Measurements from ENCODE around the gene RNF227. TPM values are rescaled to one million over a fixed set of nuclear protein-coding genes. Genes with fewer than 3 reads are reported as not detected.

Gene RNF227
- total RNA-seq, 3 donors from 2014 or later, result 4.7 to 5.5 (median 5.0) TPM

GRCh38 chr17:7915179-7915610 is 894 bp downstream of the RNF227 start:
- peaks cover 26% of the 10 kb centered on the region for H3K4me1 Mint-ChIP-seq (ENCODE audit: low read depth)
- peaks cover 12% of the 10 kb centered on the region for H3K36me3 Mint-ChIP-seq (ENCODE audit: insufficient read depth)
- DNase-seq, result no peak
- no peaks in the 10 kb centered on the region for H3K27me3 Mint-ChIP-seq (ENCODE audit: low read depth)
- no peaks in the 10 kb centered on the region for H3K9me3 Mint-ChIP-seq
- H3K4me3 Mint-ChIP-seq, result peak overlapping the region; percentile 89
- peak in 1 of 2 donors; percentile 6 for ATAC-seq

DNA sequence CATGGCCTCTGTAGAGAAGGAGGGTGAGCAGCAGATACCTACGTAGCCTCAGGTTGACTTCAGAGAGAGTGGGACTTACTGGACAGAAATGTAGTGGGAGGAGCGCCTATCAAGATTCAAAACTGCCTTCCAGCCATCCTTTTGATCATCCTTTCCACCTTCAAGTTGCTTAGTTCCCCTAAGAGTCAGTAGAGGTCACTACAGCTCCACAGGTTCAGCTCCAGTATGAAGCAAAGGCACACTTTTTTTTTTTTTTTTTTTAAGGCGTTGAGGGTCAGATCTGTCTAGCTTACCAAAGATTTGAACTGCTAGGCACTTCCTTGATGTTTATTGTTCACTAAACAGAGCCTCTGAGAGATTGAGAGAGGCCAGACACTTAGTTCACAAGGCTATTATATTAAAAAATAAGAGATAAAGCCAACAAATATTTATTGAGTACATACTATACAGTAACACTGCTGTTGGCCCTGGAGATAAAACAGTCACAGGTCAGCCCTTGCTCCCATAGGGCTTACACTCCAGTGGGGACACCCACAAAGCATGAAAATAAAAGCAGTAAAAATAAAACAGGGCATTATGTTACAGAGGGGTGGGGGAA is 3.1 kb downstream of the RNF227 start:
- H3K36me3 Mint-ChIP-seq (ENCODE audit: insufficient read depth), result peaks cover 29% of the 10 kb centered on the region
- no peaks in the 10 kb centered on the region for H3K9me3 Mint-ChIP-seq
- H3K27me3 Mint-ChIP-seq (ENCODE audit: low read depth), result no peaks in the 10 kb centered on the region
- H3K4me1 Mint-ChIP-seq (ENCODE audit: low read depth), result peaks cover 26% of the 10 kb centered on the region
- DNase-seq (peak; percentile 25), ATAC-seq (peak; percentile 24 to 28)
- H3K4me3 Mint-ChIP-seq, result no peak overlapping the region

- no peaks in the 10 kb centered on the region for H3K27me3 Mint-ChIP-seq (ENCODE audit: low read depth)
- peaks cover 16% of the 10 kb centered on the region for H3K4me1 Mint-ChIP-seq (ENCODE audit: low read depth)
- H3K36me3 Mint-ChIP-seq (ENCODE audit: insufficient read depth), result peaks cover 39% of the 10 kb centered on the region
- H3K4me3 Mint-ChIP-seq, result no peak overlapping the region
- H3K9me3 Mint-ChIP-seq, result no peaks in the 10 kb centered on the region
- DNase-seq, result no peak
- no peak for ATAC-seq
These were observed 5.0 kb downstream of the RNF227 start for GRCh38 chr17:7911116-7911515.

GRCh38 chr17:7910711-7911110 is 5.4 kb downstream of the RNF227 start:
- Mint-ChIP-seq H3K36me3 (ENCODE audit: insufficient read depth) (peaks cover 43% of the 10 kb centered on the region), H3K9me3 (no peaks in the 10 kb centered on the region), H3K4me1 (ENCODE audit: low read depth) (peaks cover 16% of the 10 kb centered on the region), H3K27me3 (ENCODE audit: low read depth) (no peaks in the 10 kb centered on the region), H3K4me3 (no peak overlapping the region)
- DNase-seq (no peak), ATAC-seq (no peak)

DNA sequence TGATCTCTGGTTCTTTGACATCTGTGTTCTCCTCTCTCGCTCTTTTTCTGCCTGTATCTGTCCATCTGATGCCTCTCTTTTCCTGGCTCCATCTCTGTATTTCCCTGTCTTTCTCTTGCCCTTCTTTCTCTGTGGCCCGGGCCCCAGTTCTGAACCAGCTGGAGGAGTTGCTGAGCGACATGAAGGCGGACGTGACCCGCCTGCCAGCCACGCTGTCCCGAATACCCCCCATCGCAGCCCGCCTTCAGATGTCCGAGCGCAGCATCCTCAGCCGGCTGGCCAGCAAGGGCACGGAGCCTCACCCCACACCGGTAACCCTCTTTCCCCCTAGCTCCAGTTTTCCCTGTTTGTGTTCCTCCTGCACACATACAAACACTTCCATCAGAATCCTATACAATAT is 5.8 kb downstream of the RNF227 start:
- Mint-ChIP-seq H3K4me1 (ENCODE audit: low read depth) (peaks cover 13% of the 10 kb centered on the region), H3K36me3 (ENCODE audit: insufficient read depth) (peaks cover 47% of the 10 kb centered on the region), H3K27me3 (ENCODE audit: low read depth) (no peaks in the 10 kb centered on the region), H3K9me3 (no peaks in the 10 kb centered on the region), H3K4me3 (no peak overlapping the region)
- DNase-seq, result no peak
- no peak for ATAC-seq

DNA sequence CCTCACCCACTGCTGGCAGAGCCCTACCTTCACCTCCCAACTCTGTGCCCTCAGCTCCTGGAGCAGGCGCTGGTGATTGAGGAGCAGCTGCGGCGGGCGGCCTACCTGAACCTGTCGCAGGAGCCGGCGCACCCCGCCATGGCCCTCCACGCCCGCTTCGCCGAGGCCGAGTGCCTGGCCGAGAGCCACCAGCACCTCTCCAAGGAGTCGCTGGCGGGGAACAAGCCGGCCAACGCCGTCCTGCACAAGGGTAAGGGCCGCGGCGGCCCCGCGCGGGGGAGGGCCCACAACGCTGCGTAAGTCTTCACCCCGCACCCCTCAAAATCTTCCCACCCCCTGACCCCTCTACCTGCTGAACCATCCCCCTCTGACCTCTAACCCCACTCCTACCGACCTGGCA is 7.0 kb downstream of the RNF227 start:
- Mint-ChIP-seq H3K4me3 (no peak overlapping the region), H3K36me3 (ENCODE audit: insufficient read depth) (peaks cover 55% of the 10 kb centered on the region), H3K9me3 (no peaks in the 10 kb centered on the region), H3K27me3 (ENCODE audit: low read depth) (no peaks in the 10 kb centered on the region), H3K4me1 (ENCODE audit: low read depth) (peaks cover 6% of the 10 kb centered on the region)
- DNase-seq (no peak), ATAC-seq (no peak)

- Mint-ChIP-seq H3K4me1 (ENCODE audit: low read depth) (no peaks in the 10 kb centered on the region), H3K27me3 (ENCODE audit: low read depth) (no peaks in the 10 kb centered on the region), H3K4me3 (no peak overlapping the region), H3K9me3 (no peaks in the 10 kb centered on the region), H3K36me3 (ENCODE audit: insufficient read depth) (peaks cover 72% of the 10 kb centered on the region)
- DNase-seq (no peak), ATAC-seq (no peak)
These were observed 12.7 kb downstream of the RNF227 start for GRCh38 chr17:7903154-7904103.

GRCh38 chr17:7897773-7898172 is 18.3 kb downstream of the RNF227 start:
- no peak overlapping the region for H3K4me3 Mint-ChIP-seq
- H3K4me1 Mint-ChIP-seq (ENCODE audit: low read depth), result peaks cover 9% of the 10 kb centered on the region
- peaks cover 70% of the 10 kb centered on the region for H3K36me3 Mint-ChIP-seq (ENCODE audit: insufficient read depth)
- H3K27me3 Mint-ChIP-seq (ENCODE audit: low read depth), result no peaks in the 10 kb centered on the region
- no peaks in the 10 kb centered on the region for H3K9me3 Mint-ChIP-seq
- ATAC-seq (peak; percentile 65 to 74), DNase-seq (no peak)

- peaks cover 68% of the 10 kb centered on the region for H3K36me3 Mint-ChIP-seq (ENCODE audit: insufficient read depth)
- H3K9me3 Mint-ChIP-seq, result no peaks in the 10 kb centered on the region
- H3K4me3 Mint-ChIP-seq, result no peak overlapping the region
- H3K27me3 Mint-ChIP-seq (ENCODE audit: low read depth), result no peaks in the 10 kb centered on the region
- H3K4me1 Mint-ChIP-seq (ENCODE audit: low read depth), result peaks cover 9% of the 10 kb centered on the region
- DNase-seq (no peak), ATAC-seq (no peak)
These were observed 19.0 kb downstream of the RNF227 start for GRCh38 chr17:7897090-7897489.

DNA sequence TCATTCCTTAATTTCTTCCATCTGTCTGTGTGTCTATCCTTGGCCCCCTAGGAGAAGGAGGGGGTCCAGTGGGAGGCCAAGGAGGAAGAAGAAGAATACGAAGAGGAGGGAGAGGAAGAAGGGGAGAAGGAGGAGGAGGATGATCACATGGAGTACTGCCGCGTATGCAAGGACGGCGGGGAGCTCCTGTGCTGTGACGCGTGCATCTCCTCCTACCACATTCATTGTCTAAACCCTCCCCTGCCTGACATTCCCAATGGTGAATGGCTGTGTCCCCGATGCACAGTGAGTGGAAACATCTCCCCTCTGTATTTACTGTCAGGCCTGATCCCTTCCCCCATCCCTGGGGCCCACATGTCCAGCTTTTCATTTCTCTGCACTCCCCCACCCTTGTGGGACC is 21.2 kb downstream of the RNF227 start:
- Mint-ChIP-seq H3K36me3 (ENCODE audit: insufficient read depth) (peaks cover 59% of the 10 kb centered on the region), H3K27me3 (ENCODE audit: low read depth) (no peaks in the 10 kb centered on the region), H3K4me1 (ENCODE audit: low read depth) (peaks cover 11% of the 10 kb centered on the region), H3K9me3 (no peaks in the 10 kb centered on the region), H3K4me3 (no peak overlapping the region)
- no peak for DNase-seq
- no peak for ATAC-seq

DNA sequence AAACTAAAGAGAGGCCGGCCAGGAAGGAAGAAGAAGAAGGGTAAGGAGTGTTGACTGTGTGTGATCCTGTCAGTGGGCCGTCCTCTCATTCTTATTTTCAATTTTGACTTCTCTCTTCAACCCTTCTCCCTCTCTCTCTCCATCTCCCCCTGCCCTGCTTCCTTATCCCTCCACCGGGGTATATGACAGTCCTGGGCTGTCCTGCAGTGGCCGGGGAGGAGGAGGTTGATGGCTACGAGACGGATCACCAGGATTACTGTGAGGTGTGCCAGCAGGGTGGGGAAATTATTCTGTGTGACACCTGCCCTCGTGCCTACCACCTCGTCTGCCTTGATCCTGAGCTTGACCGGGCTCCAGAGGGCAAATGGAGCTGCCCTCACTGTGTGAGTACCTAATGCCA is 21.9 kb downstream of the RNF227 start:
- Mint-ChIP-seq H3K27me3 (ENCODE audit: low read depth) (no peaks in the 10 kb centered on the region), H3K9me3 (no peaks in the 10 kb centered on the region), H3K4me1 (ENCODE audit: low read depth) (peaks cover 11% of the 10 kb centered on the region), H3K4me3 (no peak overlapping the region), H3K36me3 (ENCODE audit: insufficient read depth) (peaks cover 54% of the 10 kb centered on the region)
- no peak for ATAC-seq
- DNase-seq, result no peak

- H3K27me3 Mint-ChIP-seq (ENCODE audit: low read depth), result no peaks in the 10 kb centered on the region
- DNase-seq (no peak), ATAC-seq (no peak)
- peaks cover 48% of the 10 kb centered on the region for H3K36me3 Mint-ChIP-seq (ENCODE audit: insufficient read depth)
- no peaks in the 10 kb centered on the region for H3K9me3 Mint-ChIP-seq
- H3K4me3 Mint-ChIP-seq, result no peak overlapping the region
- peaks cover 11% of the 10 kb centered on the region for H3K4me1 Mint-ChIP-seq (ENCODE audit: low read depth)
These were observed 22.8 kb downstream of the RNF227 start for GRCh38 chr17:7893187-7893880.

DNA sequence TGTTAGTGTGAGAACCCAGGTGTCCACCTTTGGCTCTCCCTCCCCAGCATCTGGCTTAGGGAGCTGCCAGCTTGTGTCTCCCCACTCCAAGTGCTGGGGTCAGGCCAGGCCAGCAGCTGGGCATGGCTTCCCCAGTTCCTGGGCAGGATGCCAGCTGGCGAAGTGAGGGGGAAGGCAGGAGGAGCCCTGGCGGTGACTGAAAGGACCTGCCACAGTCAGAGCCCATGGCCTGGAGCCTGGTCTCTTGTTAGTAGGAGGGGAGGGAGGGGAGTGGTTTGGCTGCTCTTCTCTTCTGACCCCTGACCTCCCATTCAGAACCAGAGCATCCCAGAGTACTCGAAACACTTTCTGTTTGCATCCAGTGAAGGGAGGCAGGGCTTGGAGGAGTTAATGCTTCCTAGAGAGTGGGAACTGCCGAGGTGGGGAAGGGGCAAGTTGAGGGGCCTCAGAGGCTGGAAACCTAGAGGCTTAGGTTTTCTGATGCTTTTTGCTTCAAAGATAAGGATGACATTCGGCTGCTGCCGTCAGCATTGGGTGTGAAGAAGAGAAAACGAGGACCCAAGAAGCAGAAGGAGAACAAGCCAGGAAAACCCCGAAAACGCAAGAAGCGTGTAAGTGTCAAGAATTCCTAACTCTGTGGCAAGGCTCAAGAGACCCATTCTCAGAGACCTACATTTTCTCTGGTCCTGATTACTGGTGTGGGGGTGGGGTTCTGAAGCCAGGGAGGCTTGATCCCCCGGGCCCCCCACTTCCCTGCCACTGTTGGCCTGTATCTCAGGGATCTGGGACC is 26.7 kb downstream of the RNF227 start:
- no peak for DNase-seq
- H3K4me1 Mint-ChIP-seq (ENCODE audit: low read depth), result peaks cover 6% of the 10 kb centered on the region
- no peaks in the 10 kb centered on the region for H3K9me3 Mint-ChIP-seq
- H3K27me3 Mint-ChIP-seq (ENCODE audit: low read depth), result no peaks in the 10 kb centered on the region
- ATAC-seq, result no peak
- H3K4me3 Mint-ChIP-seq, result peak overlapping the region; percentile 31
- peaks cover 19% of the 10 kb centered on the region for H3K36me3 Mint-ChIP-seq (ENCODE audit: insufficient read depth)

All from activated T-cell treated with anti-CD3 and anti-CD28 coated beads, Interleukin-2, amount 50 U/mL, for 4 hours (primary cell).